GM12891 (cell line): ENCODE measurements around the gene CELA3A.

Experiments
- POLR2A ChIP-seq: IDR thresholded peaks from 2 replicates; pipeline ENCODE4 v1.6.1; 2011; ENCODE audit warnings: low read depth, low read length, control low read depth
- POLR2AphosphoS5 ChIP-seq: IDR thresholded peaks from 2 replicates; pipeline ENCODE4 v1.6.1; 2011; ENCODE audit warnings: low read depth, low read length, control low read depth
- TAF1 ChIP-seq: IDR thresholded peaks from 2 replicates; pipeline ENCODE4 v1.6.1; 2011; ENCODE audit warnings: low read depth, low read length, control low read depth

- TF ChIP-seq POLR2AphosphoS5 (no peak), TAF1 (no peak), POLR2A (no peak)
Measured at GRCh38 chr1:22041505-22041904, 40.0 kb downstream of the CELA3A start.
